Measurements from ENCODE around the gene SNX25. TPM values are rescaled to one million over a fixed set of nuclear protein-coding genes. Genes with fewer than 3 reads are reported as not detected.

Gene SNX25
- polyA plus RNA-seq, 1 of the 3 experiments (the other 2 are of a cell fraction): 8.5 TPM

GRCh38 chr4:185254434-185254833, 45.0 kb downstream of the SNX25 start:
- peaks cover 67% of the 10 kb centered on the region for H3K79me2 ChIP-seq (ENCODE audit: insufficient read depth)
- no peak overlapping the region for H3K4me3 ChIP-seq (ENCODE audit: low read depth in 2 of 2, low read length in 1 of 2)
- H3K27ac ChIP-seq (ENCODE audit: low read depth in 2 of 2, low read length in 1 of 2): no peak overlapping the region
- no peak overlapping the region for H2AFZ ChIP-seq (ENCODE audit: low read depth)
- TF ChIP-seq NRF1 (IDR thresholded peaks at IDR 0.05; ENCODE audit: low read depth, low read length): no peak
- TF ChIP-seq CHD2 (IDR thresholded peaks at IDR 0.05; ENCODE audit: low read length, partially characterized antibody): no peak
- TF ChIP-seq USF2 (IDR thresholded peaks at IDR 0.05; ENCODE audit: borderline replicate concordance, low read depth, low read length): no peak
- no peak for TF ChIP-seq TCF12 (IDR thresholded peaks at IDR 0.05)
- no peak for TF ChIP-seq PBX3 (IDR thresholded peaks at IDR 0.05)
- TF ChIP-seq IRF3 (IDR thresholded peaks at IDR 0.05; ENCODE audit: low read depth, low read length): no peak
- no peak for TF ChIP-seq MEF2A (IDR thresholded peaks at IDR 0.05; ENCODE audit: borderline replicate concordance, low read depth)
- no peak for TF ChIP-seq RFX5 (IDR thresholded peaks at IDR 0.05; ENCODE audit: low read length)
- TF ChIP-seq YY1 (IDR thresholded peaks at IDR 0.05; ENCODE audit: low read depth): no peak
- TF ChIP-seq FOXM1 (IDR thresholded peaks at IDR 0.05; ENCODE audit: low read depth): no peak
- no peak for TF ChIP-seq JUND (IDR thresholded peaks at IDR 0.05)
- no peak for TF ChIP-seq FOXJ3 (CRISPR knock-in tag; IDR thresholded peaks at IDR 0.05)
- TF ChIP-seq NFIC (IDR thresholded peaks at IDR 0.05; ENCODE audit: borderline replicate concordance): no peak
- TF ChIP-seq REST (IDR thresholded peaks at IDR 0.05; ENCODE audit: low read depth, low read length): no peak
- TF ChIP-seq GABPA (IDR thresholded peaks at IDR 0.05; ENCODE audit: low read depth): no peak
- TF ChIP-seq SIN3A (IDR thresholded peaks at IDR 0.05; ENCODE audit: borderline replicate concordance, low read depth, low read length): no peak
- no peak for TF ChIP-seq SMC3 (IDR thresholded peaks at IDR 0.05; ENCODE audit: low read depth, low read length)
- no peak for TF ChIP-seq RCOR1 (IDR thresholded peaks at IDR 0.05; ENCODE audit: low read length)
- TF ChIP-seq GATA2 (CRISPR knock-in tag; IDR thresholded peaks at IDR 0.05): no peak
- TF ChIP-seq RXRA (IDR thresholded peaks at IDR 0.05; ENCODE audit: borderline replicate concordance, low read depth): no peak
- 99% methylated on average over 5 of the region's 5 CpGs for WGBS (ENCODE audit: low lambda C conversion rate)
- H3K36me3 ChIP-seq (replicated peaks in 1 of 2; ENCODE audit: control insufficient read depth in 1 of 2, insufficient read depth in 2 of 2, low read length in 1 of 2): peaks cover 0 to 42% of the 10 kb centered on the region in 2 experiments
- H3K9ac ChIP-seq: no peak overlapping the region
- H3K27me3 ChIP-seq (ENCODE audit: insufficient read depth): no peaks in the 10 kb centered on the region
- H3K4me2 ChIP-seq: no peak overlapping the region
- H4K20me1 ChIP-seq (ENCODE audit: insufficient read depth): no peaks in the 10 kb centered on the region
- no peaks in the 10 kb centered on the region for H3K9me3 ChIP-seq
- CTCF ChIA-PET: no interaction called here
- H3K4me1 ChIP-seq (ENCODE audit: control insufficient read depth in 1 of 2, insufficient read depth in 2 of 2, low read depth in 1 of 2, low read length in 1 of 2): peaks cover 6 to 11% of the 10 kb centered on the region in 2 experiments; a peak in 3 of 4 replicates
- H3K9me2 ChIP-seq: no peaks in the 10 kb centered on the region
- H3F3A ChIP-seq (replicated peaks; ENCODE audit: insufficient read depth): peaks cover 29% of the 10 kb centered on the region
- no peak for DNase-seq
- POLR2A ChIA-PET: no interaction called here
